ENCODE data around the gene TNIP2.

TNIP2 gene

DNA sequence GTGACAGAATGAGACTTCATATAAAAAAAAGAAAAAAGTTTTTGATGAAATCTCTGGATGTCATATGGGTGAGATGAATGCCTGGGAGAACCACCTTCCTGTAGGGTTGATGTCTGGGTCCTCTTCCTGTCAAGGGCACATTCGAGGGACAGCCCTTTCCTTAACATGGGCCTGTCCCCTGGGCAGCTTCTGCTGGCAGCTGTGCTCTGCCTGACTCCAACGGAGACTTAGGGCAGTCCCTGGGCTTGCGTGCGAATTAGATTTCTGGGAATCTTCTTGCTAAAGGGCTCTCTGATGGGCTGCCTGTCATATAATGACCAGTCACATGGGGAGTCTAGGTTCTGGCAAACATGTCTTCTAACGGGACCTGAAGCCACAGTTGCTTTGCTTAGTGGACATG lies 40.7 kb downstream of the TNIP2 start:
- no peak for DNase-seq (ENCODE audit: low spot score)

DNA sequence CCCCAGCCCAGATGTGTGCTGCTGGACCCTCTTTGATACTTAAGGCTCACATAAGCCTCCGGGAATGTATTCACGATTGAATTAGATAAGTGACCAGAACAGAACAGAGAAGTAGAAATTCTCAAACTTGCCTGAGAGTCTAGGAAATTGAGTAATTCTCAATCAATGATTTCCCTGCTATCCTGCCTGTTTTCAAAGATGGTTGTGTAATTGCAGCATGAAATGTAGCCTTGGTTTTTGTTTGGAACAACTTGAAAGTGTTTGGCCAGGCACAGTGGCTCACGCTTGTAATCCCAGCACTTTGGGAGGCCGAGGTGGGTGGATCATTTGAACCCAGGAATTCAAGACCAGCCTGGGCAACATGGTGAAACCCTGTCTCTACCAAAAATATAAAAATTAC lies 41.2 kb downstream of the TNIP2 start:
- DNase-seq (ENCODE audit: low spot score), result no peak

DNA sequence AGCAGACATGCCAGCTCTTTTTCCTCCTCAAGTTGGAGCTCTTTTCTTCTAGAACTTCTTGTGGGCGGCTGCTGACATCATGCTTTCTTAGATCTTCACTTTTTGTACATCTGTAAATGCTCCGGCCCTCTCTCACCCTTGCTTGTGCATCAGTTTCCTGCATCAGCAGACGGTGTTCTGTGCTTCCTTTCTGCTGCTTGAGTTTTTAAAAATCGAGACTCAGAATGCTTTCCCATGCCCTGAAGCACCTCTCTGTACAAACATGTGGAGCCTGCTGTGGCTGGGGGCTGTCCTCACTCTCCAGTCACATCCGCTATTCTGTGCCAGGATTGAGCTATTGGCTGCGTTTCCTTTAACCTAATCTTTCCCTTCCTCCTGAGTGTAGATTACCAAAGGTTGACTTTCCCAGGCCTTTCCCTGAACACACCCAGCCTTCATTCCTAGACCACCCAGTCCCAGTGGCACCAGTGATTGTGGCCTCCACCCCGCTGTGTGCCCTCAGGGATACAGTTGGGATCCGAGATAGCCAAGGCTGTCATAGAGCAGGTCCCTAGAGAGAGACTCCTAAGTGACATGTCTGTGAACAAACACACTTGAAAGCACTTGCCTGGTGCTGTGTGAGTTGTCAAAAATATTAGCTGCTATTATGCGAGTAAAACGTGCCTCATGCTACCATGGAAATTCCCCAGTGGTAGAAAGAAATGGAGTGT lies 41.9 kb downstream of the TNIP2 start:
- DNase-seq (ENCODE audit: low spot score), result no peak

DNA sequence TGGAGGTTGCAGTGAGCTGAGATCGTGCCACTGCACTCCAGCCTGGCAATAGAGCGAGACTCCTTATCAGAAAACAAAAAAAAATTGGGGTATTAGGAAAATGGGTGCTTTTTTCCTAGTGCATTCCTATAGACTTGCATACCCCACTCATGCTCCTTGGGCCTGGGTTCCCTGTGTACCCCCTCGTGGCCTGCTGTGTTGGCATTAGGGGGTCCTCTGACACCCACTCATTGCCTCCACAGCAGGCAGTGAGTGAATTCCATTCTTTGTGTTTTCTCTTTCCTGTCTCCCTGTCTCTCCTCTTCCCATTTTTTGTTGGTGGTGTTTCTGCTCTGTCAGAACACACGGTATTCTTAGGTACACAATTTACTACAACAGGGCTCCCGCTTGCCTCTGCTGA lies 42.8 kb downstream of the TNIP2 start:
- no peak for DNase-seq (ENCODE audit: low spot score)

DNA sequence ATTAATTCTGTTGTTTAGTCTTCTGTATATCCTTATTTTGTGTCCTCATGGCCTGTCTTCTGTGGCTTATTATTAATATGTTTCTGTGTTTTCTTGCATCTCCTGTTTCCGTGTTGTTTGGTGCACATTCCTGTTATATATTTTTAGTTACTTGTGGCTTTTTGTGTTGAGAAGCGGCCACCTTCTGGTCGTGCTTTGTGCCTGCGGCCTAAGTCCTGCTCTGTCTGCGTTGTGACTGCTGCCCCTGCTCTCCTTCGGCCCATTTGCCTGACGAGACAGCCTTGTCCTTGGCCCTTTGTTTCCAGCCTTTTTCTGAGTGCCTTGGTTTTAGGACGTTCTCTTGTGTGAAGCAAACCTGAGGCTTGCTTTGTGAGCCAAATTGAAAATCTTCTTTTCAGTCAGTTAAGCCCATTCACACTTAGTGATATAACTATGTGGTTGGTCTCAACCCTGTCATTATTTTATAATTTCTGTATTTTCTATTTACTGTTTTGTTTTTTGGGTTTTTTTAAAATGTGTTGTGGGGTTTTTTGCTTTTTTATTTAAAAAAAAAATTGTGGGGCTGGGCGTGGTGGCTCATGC lies 43.8 kb downstream of the TNIP2 start:
- DNase-seq (ENCODE audit: low spot score), result no peak

DNA sequence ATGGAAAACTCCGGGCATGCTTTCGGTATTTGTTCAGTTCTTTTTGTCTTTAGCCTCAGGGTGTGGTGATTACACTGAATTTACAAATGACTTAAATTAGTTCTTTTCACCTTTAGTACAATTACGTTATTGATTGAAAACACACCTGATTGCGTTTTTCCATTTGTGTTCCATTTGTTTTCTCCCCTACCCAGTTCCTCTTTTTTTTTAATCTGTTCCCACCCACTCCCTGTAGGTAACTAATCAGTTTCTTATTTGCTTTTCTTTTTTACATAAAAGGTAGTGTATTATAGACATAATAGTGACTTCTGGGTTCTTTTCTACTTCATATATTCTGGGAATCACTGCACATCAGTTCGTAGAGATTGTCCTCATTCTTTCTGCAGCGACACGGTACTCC lies 53.4 kb downstream of the TNIP2 start:
- DNase-seq (ENCODE audit: low spot score), result no peak

DNA sequence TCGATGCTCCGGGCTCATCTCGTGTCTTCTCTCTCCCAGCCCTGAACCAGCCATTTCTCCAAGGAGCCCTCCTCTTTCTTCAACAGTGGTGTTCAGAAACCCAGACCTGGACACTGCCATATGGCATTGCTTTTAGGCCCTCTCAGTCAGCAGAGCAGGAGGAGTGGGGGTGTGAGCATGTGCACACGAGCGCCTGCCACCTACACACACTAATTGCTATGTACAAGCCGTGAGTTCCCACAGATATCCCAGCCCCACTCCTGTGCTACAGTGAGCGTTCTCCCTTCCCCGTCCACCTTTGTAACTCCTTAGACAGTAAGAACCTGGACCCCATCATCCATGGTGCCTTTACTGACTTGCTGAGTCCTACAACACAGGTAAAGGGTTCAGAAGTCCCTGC lies 53.8 kb downstream of the TNIP2 start:
- DNase-seq (ENCODE audit: low spot score), result no peak

DNA sequence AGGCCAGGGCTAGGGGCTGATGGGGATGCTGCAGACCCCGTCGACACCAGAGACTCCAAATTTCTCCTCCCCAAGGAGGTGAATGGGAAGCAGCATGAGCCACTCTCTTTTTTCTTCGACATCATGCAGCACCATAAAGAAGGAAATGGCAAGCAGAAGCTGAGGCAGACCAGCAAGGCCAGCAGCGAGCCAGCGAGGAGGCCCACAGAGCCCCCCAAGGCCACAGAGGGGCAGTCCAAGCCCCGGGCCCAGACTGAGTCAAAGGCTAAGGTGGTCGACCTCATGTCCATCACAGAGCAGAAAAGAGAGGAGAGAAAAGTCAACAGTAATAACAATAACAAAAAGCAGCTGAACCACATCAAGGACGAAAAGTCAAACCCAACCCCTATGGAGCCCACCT lies 56.1 kb downstream of the TNIP2 start:
- DNase-seq (ENCODE audit: low spot score), result no peak

DNA sequence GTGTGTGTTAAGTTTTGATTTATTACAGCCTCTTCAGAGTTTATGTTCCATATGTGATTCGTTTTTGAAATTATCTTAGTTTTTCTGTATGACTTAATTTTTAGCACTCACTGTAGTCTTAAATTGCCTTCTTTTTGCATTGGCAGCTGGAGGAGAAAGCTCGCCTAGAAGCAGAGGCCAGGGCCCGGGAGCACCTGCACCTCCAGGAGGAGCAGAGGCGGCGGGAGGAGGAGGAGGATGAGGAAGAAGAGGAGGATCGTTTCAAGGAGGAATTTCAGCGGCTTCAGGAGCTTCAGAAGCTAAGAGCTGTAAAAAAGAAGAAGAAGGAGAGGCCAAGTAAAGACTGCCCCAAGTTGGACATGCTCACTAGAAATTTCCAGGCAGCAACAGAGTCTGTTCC lies 56.6 kb downstream of the TNIP2 start:
- DNase-seq (ENCODE audit: low spot score), result no peak

DNA sequence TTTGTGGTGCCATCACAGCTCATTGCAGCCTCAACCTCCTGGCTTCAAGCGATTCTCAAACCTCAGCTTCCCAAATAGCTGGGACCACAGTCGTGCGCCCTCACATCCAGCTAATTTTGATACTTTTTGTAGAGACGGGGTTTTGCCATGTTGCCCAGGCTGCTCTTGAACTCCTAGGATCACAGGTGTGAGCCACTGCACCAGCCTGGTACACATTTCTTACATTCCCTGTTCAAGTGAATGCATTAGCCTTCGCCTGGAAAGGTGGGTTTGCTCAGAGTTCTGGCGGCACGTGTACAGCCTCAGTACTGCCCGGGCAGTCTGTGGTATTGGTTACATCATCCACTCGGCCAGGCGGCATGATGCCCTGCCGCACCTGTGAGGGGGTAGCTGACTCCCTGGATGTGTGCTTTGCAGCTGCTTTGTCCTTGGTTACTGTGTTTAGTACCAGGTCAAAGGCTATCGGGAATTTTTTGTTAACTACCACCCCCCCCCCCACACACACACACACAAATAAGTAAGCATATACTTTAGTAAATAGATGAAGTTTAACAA lies 57.1 kb downstream of the TNIP2 start:
- no peak for DNase-seq (ENCODE audit: low spot score)

DNA sequence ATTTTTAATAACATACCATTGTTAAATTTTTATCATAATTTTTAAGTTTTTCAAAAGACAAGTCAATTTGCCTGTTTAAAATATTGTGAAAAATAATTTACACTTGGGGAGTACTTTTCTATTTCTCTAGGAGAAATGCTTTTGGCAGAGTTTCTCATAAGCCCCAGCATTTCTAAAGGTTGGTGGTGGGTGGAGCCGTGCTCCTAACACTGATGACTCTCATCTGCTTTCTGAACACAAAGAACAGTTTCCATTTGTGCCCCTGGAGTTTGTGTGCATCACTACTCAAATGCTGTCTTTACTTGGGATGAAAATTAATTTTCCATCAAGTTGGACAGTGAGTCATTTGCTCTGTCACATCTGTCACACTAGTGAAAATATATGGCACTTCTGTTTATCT lies 57.6 kb downstream of the TNIP2 start:
- no peak for DNase-seq (ENCODE audit: low spot score)

DNA sequence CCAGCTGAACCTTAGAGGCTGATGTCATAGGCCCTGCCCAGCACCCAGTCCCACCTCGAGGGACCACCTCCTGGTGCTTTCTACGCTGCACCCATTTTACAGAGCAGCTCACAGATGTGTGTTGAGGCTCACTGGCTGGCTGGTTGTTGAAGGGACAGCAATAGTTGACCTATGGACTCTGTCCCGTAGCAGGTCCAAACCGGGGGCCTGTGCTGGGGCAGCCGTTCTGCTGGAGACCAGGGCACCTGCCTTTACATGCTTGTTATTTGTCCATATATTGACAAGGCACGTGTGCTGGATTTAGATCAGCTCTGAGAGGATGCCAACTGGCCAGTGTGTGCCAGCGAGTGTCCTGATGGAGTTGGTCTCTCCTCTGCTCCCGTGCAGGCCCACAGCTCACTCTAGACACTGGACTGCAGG lies 58.1 kb downstream of the TNIP2 start:
- DNase-seq (ENCODE audit: low spot score), result no peak

DNA sequence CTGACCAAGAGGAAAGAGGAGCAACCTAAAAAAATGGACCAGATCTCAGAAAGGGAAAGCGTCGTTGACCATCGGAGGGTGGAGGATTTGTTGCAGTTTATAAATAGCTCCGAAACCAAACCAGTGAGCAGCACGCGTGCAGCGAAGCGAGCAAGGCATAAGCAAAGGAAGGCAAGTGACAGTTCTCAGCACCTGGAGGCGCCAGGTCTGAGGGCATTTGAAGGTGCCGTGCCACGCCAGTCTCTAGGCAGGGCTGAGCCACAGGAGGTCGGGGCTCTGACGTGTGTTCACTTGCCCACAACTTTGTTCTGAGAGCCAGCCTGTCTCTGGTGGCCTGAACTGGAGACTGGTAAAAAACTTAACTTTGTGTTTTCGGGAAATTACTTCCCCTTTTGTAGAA lies 59.7 kb downstream of the TNIP2 start:
- no peak for DNase-seq (ENCODE audit: low spot score)

DNA sequence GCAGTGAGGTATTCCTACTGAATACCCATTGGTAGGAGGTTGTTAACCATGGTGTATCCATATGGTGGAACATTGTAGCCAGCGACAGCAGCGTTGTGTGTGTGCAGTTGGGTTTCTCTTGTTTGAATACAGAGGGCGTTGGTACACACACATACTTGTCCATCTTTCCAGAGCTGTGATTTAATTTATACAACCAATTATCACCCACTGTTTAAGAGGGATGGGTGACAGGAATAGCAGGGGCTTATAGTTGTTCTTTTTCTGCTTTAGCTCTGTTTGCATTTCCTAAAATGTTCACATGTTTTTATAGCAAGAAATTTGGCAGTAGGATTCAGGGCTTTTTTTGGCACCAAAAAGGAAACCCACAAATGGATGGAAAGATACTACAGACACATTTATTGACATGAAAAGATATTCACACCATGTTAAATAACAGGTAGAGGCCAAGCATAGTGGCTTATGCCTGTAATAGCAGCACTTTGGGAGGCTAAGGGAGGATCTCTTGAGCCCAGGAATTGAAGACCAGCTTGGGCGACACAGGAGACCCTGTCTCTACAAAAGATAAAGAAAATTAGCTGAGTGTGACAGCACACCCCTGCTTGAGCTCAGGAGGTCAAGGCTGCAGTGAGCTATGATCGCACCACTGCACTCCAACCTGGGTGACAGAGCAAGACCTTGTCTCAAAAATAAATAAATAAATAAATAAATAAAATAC lies 60.6 kb downstream of the TNIP2 start:
- DNase-seq (ENCODE audit: low spot score), result no peak

DNA sequence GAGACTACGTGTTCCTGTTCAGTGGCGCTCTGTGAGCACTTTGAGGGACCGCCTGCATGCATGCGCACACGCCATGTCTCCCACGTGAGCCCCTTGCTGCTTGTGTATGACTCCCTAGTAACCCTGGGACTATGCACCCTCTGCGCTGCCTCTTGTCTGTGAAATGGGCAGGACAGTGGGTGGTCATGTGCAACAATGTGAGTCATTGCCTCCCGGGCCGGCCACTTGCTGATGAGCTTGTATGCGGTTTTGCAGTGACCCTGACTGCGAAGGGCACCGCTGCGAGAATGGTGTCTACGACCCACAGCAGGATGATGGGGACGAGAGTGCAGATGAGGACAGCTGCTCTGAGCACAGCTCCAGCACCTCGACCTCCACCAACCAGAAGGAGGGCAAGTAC lies 61.4 kb downstream of the TNIP2 start:
- DNase-seq (ENCODE audit: low spot score), result no peak

DNA sequence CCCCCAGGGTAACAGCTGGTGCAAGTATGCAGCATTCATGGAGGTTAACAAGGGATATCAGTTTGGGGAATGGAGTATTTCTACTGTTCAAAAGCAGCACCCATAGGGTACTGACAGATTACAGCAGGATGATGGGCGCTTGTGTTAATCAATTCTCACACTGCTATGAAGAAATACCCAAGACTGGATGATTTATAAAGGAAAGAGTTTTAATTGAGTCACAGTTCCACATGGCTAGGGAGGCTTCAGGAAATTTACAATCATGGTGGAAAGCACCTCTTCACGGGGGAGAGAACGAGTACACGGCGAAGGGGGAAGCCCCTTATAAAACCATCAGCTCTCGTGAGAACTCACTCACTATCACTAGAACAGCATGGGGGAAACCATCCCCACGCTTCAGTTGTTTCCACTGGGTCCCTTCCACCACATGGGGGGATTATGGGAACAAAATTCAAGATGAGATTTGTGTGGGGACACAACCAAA lies 64.1 kb downstream of the TNIP2 start:
- DNase-seq (ENCODE audit: low spot score), result no peak
